Motor neuron (in vitro differentiated cells): ENCODE data around the gene FAM72A. TPM values are rescaled to one million over a fixed set of nuclear protein-coding genes. Genes with fewer than 3 reads are reported as not detected.
A peak's percentile ranks its signal among the peaks of the same experiment; 100 is the strongest.
"Not testable (repeated sequence)": the region's sequence is repeated elsewhere in the genome, so short reads cannot be mapped to it uniquely, and the experiment has no call there.

Experiments
- ATAC-seq, 8 experiments: fragments of 200-7000 bp; cut with Tn5 transposase; replicated peaks in 6 of 8; 2 replicates each; pipeline ENCODE4 v1.8.0; 2021; ENCODE audit warnings: mild to moderate bottlenecking in 8 of 8, moderate library complexity in 8 of 8
- H3K27ac ChIP-seq, 2 donors: fragments of 250-450 bp; sonication (Bioruptor Pico); 2 replicates each; pipeline ENCODE4 v1.9.0; 2021; ENCODE audit warnings: antibody characterized with exemption in 2 of 2, mild to moderate bottlenecking in 2 of 2, moderate library complexity in 1 of 2
- H3K4me1 ChIP-seq, 2 donors: fragments of 250-450 bp; sonication (Bioruptor Pico); replicated peaks in 1 of 2; 2 replicates each; pipeline ENCODE4 v1.6.1; 2021; ENCODE audit warnings: antibody characterized with exemption in 2 of 2, mild to moderate bottlenecking in 2 of 2, moderate library complexity in 1 of 2
- H3K4me3 ChIP-seq, 5 donors: fragments of 250-450 bp; sonication (Bioruptor Pico); 2 replicates each; pipeline ENCODE4 v1.9.0; 2021; ENCODE audit warnings: antibody characterized with exemption in 5 of 5, mild to moderate bottlenecking in 5 of 5, moderate library complexity in 4 of 5
- WGBS, 10 experiments: fragments of 450-650 bp; shearing (Covaris generic); methylation state at CpG; one replicate each; pipeline ENCODE4 v1.0.0; 2022; 5-methylcytosine and 5-hydroxymethylcytosine counted together
- in situ Hi-C, 9 experiments: fragments of 400-800 bp; cut with MboI; loops; one replicate each; pipeline ENCODE4 v1.15.0; 2021; ENCODE audit warnings: low sequenced_read_pairs in 9 of 9, low pct_unique_long_range_greater_than_20kb in 2 of 9; ENCODE audit not compliant: unreplicated experiment in 9 of 9
- total RNA-seq, 8 experiments: library from RNA; unstranded; fragments of 300-600 nt; gene quantifications; 2 replicates each; pipeline versions ENCODE4 v1.2.3 to v1.2.4, GENCODE V29; 2022

The FAM72A gene
- total RNA-seq, 8 experiments from 2014 or later = 1.8 to 11.1 (median 5.7) TPM

DNA sequence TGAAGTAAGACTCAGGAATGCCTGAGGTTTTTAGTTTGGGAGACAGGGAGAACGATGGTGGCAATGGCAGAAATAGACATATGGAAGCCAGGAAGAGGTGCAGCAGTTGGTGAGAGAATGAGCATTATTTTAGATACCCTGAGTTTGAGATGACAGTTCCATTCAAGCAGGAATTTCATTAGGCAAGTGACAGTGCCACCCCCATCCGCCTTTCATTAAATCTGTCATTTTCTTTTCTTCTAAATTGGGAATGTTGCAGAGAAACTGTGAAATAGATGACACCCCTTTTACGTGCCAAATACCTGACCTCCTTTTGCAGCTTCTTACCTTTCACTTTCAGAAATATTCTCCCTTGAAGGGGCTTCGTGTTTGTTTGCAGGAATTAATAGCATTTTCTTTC is 22.7 kb upstream of the FAM72A start:
- in situ Hi-C loops, H3K4me1 ChIP-seq, H3K4me3 ChIP-seq, H3K27ac ChIP-seq, ATAC-seq: not testable (repeated sequence)
- WGBS, 10 experiments = 83% methylated on average over 1 of the region's 4 CpGs; no CpG with 5 or more reads in 9 of the 10 experiments

DNA sequence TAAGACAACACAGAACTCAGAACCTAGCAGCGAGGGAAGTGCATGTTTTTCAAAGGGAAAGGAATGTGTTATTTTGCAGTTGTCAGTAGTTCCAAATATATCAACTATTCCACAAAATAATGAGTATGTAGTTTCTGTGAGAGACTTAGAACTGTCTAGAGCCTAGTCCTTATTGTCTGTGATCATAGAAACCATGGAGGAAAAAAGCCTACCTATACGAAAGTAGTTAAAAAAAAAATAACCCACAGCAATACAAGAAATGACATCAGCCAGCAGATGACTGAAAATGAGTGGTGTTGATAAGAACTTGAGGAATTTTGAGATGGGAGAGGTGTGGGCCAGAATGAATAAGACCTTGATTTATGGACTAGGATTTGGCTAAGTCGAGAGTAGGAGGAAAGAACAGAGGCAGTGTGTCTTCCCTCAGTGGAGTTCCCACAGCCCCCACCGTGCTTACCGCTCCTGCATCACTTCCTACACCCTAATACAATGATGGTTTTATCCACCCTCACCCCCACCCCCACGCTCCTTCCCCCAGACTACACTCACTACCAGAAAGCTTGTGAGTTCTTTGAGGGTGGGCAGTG is 21.6 kb upstream of the FAM72A start:
- WGBS, 10 experiments = 100% methylated on average over 1 of the region's 6 CpGs; no CpG with 5 or more reads in 9 of the 10 experiments
- in situ Hi-C loops, ATAC-seq, H3K4me3 ChIP-seq, H3K27ac ChIP-seq, H3K4me1 ChIP-seq: not testable (repeated sequence)

DNA sequence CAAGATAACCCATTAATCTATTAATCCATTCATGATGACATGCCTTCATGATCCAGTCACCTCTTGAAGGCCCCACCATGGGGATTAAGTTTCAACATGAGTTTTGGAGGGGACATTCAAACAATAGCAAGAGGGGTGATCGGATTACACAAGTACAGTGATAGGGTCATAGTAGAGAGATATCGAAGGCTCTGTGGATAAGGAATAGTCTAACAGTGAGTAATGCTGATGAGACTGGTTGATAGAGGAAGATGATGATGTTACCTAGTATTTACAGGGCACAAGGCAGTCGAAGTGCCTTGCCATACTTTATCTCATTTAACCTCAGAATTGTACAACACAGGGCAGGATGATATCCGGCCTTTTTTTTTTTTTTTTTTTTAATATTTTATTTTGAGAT is 18.9 kb upstream of the FAM72A start:
- ATAC-seq, H3K4me1 ChIP-seq, in situ Hi-C loops, H3K4me3 ChIP-seq, H3K27ac ChIP-seq: not testable (repeated sequence)
- WGBS, 10 experiments = no CpG with 5 or more reads among the region's 4 CpGs

DNA sequence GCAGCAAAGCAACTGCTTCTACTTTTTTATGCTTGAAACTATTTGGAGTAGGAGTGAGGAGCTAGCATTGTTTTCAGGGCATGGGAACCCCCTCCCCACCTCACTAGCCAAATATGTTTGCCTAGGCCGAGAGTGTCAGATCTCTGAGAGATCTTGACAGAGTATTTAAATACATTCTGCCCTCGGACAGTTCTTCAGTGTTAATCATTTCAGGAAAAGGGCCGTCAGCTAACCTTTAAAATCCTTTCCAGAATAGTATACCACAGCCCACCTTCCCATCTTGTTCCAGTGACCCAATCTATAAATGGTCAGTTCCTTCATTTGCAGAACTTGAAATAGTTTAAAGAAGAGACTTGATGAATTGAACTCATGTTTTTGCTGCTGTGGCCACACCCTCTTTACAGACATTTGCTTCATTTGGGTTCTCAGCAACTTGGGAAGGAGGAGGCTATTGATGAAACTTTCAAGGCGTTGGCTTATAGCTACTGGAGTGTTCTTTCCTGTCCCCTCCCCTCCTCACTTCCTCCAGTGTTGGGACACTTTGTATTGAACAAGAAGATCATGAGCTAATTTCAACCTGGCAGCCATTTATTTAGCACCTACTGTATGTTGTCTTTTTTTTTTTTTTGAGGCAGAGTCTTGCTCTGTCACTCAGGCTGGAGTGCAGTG is 17.8 kb upstream of the FAM72A start:
- ATAC-seq = peak in 4 of 8 experiments; percentile 20 to 87 (median 54)
- H3K4me3 ChIP-seq, in situ Hi-C loops, H3K4me1 ChIP-seq, H3K27ac ChIP-seq: not testable (repeated sequence)
- WGBS, 10 experiments = 40 to 56% methylated on average over 1 to 2 of the region's 4 CpGs; no CpG with 5 or more reads in 8 of the 10 experiments

DNA sequence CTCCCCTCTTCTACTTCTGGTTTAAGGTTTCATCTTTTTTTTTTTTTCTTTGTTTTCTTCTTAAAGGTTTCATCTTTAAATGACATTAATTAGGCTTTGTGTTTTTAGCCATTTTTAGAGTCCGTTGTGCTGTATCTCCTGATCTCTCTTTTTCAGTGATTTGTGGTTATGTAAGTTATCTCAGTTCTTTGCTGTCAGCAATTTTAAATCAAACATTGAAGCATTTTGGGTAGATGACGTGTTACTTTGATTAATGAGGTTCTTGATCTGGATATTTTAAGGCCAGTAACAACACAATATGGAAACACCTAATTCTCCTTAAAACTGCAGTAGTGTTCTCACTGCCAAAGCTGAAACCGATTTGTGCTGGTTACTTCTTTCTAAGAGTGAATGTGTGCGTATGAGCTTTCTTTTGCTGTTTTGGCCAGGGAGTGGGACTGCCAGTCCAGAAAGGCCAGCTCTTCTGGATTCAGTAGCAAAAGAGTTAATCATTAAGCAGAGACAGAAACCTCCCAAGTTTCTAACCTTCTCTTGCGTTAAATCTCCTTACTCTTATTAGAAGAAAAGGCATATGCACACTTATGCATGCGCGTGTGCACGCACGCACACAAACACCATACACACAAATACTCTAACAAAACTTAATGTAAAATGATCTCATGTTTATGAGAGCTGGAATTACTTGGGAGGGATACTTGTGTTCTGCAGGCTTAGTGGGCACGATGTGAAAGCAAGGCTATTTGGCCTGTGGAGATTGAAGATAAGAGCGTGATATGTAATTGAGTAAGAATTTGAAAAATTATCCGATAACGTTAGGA is 17.1 kb upstream of the FAM72A start:
- H3K27ac ChIP-seq, H3K4me3 ChIP-seq, H3K4me1 ChIP-seq, in situ Hi-C loops: not testable (repeated sequence)
- no CpG with 5 or more reads among the region's 13 CpGs for WGBS, 10 experiments
- peak in 3 of 8 experiments; percentile 22 to 58 (median 52) for ATAC-seq

DNA sequence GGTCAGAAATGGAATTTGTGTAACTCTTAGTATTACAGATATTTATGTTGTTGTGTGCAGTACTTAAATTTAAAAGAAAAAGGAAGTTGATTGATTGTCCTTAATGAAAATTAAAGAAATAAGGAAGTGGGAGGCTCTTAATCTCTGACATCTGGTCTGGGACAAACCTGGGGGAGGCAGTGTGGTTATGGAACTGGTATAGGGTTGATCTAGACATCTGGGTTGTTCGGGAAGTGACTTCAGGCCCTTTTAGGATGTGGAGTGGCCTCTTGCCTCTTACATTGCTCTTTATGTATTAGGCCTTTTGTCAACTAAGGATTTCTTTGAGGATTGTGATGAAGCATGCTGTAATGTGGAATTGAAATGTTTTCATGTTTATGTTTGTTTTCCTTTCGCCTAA is 16.1 kb upstream of the FAM72A start:
- H3K4me1 ChIP-seq, ATAC-seq, H3K4me3 ChIP-seq, in situ Hi-C loops, H3K27ac ChIP-seq: not testable (repeated sequence)
- no CpG with 5 or more reads among the region's 2 CpGs for WGBS, 10 experiments

DNA sequence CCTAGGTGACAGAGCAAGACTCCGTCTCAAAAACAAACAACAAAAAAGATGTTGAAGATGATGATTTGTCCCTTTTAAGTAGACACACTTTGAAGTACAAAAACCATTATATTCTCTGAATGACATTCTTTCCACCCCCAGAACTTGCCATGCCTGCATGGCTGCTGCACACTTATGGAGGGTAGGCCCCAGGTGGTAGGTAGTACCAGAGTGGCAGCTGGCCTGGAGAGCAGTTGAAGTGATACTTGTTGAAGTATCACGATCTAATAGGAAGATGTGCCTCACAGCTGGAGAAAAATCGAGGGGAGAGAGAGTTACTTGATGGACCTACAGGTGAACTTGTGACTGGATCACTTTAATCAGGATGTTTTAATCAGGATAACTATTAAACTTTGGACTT is 15.6 kb upstream of the FAM72A start:
- H3K4me1 ChIP-seq, H3K27ac ChIP-seq, ATAC-seq, in situ Hi-C loops, H3K4me3 ChIP-seq: not testable (repeated sequence)
- WGBS, 10 experiments = no CpG with 5 or more reads among the region's 3 CpGs

DNA sequence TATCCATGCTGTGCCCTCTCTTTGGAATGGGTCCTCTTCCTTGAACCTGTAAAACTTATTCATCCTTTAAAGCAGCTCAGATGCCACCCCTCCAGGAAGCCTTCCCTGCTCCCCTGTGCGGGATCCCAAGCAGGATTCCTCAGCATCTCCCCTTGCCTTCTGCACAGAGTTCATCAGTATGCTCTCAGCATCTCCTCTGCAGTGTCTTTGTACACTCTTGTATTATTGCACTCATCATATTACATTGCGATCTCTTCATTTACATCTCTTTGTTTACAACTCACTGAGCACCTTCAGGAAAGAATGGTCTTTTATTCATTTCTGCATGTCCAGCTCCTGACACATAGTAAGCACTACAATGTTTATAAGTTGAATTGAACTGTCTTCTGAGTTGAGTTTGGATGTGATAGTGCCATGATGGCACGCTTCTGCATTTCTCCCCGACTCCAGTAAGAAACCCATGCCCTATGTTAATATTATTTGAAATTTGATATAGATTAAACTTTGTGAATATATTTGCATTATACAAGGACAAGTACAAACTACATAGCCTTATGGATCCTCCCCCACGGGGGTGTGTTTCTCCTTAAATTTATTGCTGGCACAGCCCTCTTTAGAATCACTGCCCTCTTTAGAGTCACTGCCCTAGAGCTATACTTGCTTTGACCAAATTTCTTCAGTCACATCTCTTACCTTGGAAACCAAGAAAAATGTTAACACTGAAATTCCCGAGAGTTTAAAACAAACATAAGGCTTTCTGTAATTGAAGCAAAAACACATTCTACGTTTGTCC is 13.2 kb upstream of the FAM72A start:
- in situ Hi-C loops, H3K27ac ChIP-seq, H3K4me1 ChIP-seq, H3K4me3 ChIP-seq: not testable (repeated sequence)
- ATAC-seq = peak; percentile 48 to 85 (median 68)
- WGBS, 10 experiments = no CpG with 5 or more reads among the region's 7 CpGs

DNA sequence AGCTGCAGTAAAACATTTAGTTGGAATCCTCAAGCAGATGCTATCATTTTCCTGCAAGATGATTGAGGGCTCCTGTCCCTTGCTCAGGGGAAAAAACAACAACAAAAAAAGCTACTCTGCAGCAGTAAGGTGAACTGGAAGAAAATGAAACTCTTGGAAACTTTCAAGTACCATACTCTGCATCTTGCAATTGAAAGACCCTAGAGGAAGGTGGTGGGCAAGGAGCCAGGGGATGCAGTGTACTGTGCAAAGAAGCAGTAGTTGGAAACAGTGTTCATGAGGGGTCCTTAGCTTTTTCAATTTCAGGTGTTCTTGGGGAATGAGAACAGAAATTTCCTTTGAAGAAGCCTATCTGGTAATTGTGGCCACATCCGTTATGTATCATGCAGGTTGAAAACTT is 8.2 kb upstream of the FAM72A start:
- not testable (repeated sequence) for ATAC-seq, H3K4me3 ChIP-seq
- WGBS, 10 experiments = no CpG with 5 or more reads among the region's 1 CpG

DNA sequence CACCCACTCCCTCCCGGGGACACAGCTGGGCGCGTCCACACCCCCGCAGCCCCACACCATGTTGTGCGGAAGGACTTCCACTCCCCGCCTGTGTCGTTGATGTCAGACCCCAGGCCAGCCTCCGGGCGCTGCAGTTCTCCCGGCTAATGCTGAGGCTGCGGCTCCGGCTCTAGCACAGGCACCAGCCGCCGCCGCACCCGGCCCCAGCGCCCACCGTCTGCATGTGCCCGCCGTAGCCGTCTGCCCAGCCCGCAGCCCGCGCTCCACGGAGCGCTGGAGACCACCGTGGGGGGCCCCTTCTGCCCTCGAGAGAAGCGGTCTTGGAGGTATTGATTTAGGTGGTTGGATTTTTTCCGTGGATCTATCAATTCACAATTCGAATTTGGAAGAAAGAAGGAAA is 2.9 kb upstream of the FAM72A start:
- in situ Hi-C loops, H3K4me1 ChIP-seq, ATAC-seq, H3K4me3 ChIP-seq, H3K27ac ChIP-seq: not testable (repeated sequence)
- WGBS, 10 experiments = no CpG with 5 or more reads among the region's 31 CpGs

More for the DNA sequence above, 8.2 kb upstream of the FAM72A start:
- in situ Hi-C loops, H3K4me1 ChIP-seq, H3K27ac ChIP-seq: not testable (repeated sequence)

DNA sequence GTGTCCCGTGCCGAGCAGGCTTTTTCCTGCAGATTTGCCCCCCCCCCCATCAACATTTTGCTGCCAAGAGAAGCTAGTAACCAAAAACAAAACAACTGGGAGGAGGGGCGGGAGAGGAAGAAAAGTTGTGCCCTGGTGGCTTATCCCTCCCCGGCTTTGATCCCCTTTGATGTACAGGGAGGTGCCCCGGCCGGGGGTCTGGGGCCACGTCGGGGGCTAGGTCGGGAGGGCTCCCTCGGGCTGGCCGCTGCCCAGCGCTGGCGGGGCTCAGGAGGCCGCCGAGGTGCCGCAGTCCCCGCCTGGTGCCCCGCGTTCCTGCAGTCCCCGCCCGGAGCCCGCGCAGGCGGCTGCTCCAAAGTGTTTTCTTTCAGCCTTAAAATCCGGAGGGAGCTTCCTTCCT is 2.2 kb upstream of the FAM72A start:
- peak overlapping the region; percentile 47 to 72 (median 58) for H3K4me3 ChIP-seq
- H3K27ac ChIP-seq, H3K4me1 ChIP-seq, ATAC-seq, in situ Hi-C loops: not testable (repeated sequence)
- WGBS, 10 experiments = no CpG with 5 or more reads among the region's 25 CpGs

DNA sequence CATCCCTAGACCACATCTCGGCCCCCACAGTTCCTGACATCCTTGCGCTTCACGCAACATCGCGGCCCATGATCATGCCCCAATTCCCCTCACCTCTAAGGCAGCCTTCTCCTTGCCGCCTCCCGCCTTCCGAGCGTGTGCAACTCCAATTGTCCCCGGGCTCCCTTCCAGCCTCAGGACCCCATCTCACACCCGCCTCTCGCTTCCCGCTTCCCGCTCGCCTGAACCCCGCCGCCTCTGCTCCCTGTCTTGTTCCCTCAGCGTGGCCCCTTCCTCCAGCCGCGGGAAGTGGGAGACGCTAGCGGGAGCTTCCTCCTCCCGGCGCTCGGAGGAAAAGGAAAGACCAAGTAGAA is 1.5 kb upstream of the FAM72A start:
- ATAC-seq, H3K4me3 ChIP-seq, in situ Hi-C loops, H3K27ac ChIP-seq, H3K4me1 ChIP-seq: not testable (repeated sequence)
- WGBS, 10 experiments = no CpG with 5 or more reads among the region's 25 CpGs
